K562 (cell line): ENCODE results near the gene ADARB2. TPM values are rescaled to one million over a fixed set of nuclear protein-coding genes. Genes with fewer than 3 reads are reported as not detected.

Experiments
- ATAC-seq: fragments of 200-7000 bp; cut with Tn5 transposase; 3 replicates; pipeline ENCODE4 v1.9.1; 2020; ENCODE audit warnings: moderate library complexity
- BruUV-seq: library from RNA; stranded (reverse); fragments of 400-500 nt; replicated peaks from 2 replicates; lab custom pipeline; 2021; lab: Mats Ljungman, UMichigan
- CTCF ChIA-PET: fragments of 300-600 bp; formaldehyde crosslinking; extraction: SDS; loops from one replicate; lab custom pipeline; 2021; ENCODE audit warnings: low intra/inter-chr PET ratio; lab: Yijun Ruan, JAX
- POLR2A ChIA-PET: fragments of 300-600, 350-650 bp; sonication (Branson Sonifier 250); formaldehyde crosslinking; extraction: SDS; loops from one replicate; lab custom pipeline; 2021; ENCODE audit warnings: antibody characterized with exemption, inconsistent platforms; lab: Yijun Ruan, JAX
- DNase-seq, 4 experiments: peaks; one replicate each; pipeline versions ENCODE4 v3.0.0 to v3.0.0-alpha.2; 2011 to 2018; ENCODE audit warnings: low spot score in 3 of 4, mixed read lengths in 3 of 4; ENCODE audit errors: extremely low read depth in 1 of 4
- FAIRE-seq: peaks from 2 replicates; lab custom pipeline; 2011; peaks lifted over from hg19 to GRCh38; lab: Jason Lieb, UNC
- H2AFZ ChIP-seq: 2 replicates; pipeline ENCODE4 v1.6.0; 2011; ENCODE audit warnings: low read depth, low read length, control low read depth, inconsistent platforms
- H3K27ac ChIP-seq: fragments of 200-600 bp; 3 replicates; pipeline ENCODE4 v1.8.0; 2011; ENCODE audit warnings: low read depth, mild to moderate bottlenecking, control low read depth, inconsistent platforms, low read length, moderate library complexity, mixed read lengths; ENCODE audit errors: extremely low read depth
- H3K27me3 ChIP-seq, 2 experiments: fragments of 300-600 bp in 1 of 2; 2 replicates in 1 of 2; 3 replicates in 1 of 2; pipeline versions ENCODE4 v1.6.0 to v1.8.0; 2011; ENCODE audit warnings: inconsistent platforms in 2 of 2, low read length in 2 of 2, mild to moderate bottlenecking in 1 of 2, mixed read lengths in 1 of 2, moderate library complexity in 1 of 2; ENCODE audit not compliant: control insufficient read depth in 2 of 2, insufficient read depth in 2 of 2
- H3K36me3 ChIP-seq: fragments of 300-600 bp; 3 replicates; pipeline ENCODE4 v1.8.0; 2011; ENCODE audit warnings: mild to moderate bottlenecking, low read length, inconsistent platforms; ENCODE audit not compliant: control insufficient read depth, insufficient read depth
- H3K4me1 ChIP-seq, 2 experiments: fragments of 200-600 bp in 1 of 2; replicated peaks in 1 of 2; 2 replicates in 1 of 2; 3 replicates in 1 of 2; pipeline versions ENCODE4 v1.5.1 to v1.8.0; 2011; ENCODE audit warnings: inconsistent platforms in 2 of 2, low read length in 2 of 2, mild to moderate bottlenecking in 1 of 2, mixed read lengths in 1 of 2, moderate library complexity in 1 of 2; ENCODE audit not compliant: control insufficient read depth in 2 of 2, insufficient read depth in 2 of 2
- H3K4me2 ChIP-seq: 2 replicates; pipeline ENCODE4 v1.6.1; 2011; ENCODE audit warnings: low read length, control low read depth, inconsistent platforms, mixed read lengths; ENCODE audit not compliant: insufficient read depth
- H3K4me3 ChIP-seq: fragments of 200-600 bp; sonication (generic), shearing (Covaris generic); 2 replicates; pipeline ENCODE4 v1.5.1; 2016; ENCODE audit warnings: control low read depth, inconsistent platforms
- H3K79me2 ChIP-seq: fragments of 200-600 bp; 3 replicates; pipeline ENCODE4 v1.8.0; 2011; ENCODE audit warnings: low read length, inconsistent platforms; ENCODE audit not compliant: control insufficient read depth, insufficient read depth
- H3K9ac ChIP-seq, 2 experiments: 2 replicates each; pipeline versions ENCODE4 v1.6.0 to v1.6.1; 2011; ENCODE audit warnings: low read depth in 2 of 2, low read length in 2 of 2, control low read depth in 1 of 2, inconsistent platforms in 1 of 2, mild to moderate bottlenecking in 1 of 2, mixed read lengths in 1 of 2; ENCODE audit not compliant: insufficient read depth in 1 of 2
- H3K9me1 ChIP-seq: one replicate; pipeline ENCODE4 v1.6.0; 2011; ENCODE audit warnings: inconsistent platforms, mild to moderate bottlenecking, low read length, moderate library complexity; ENCODE audit not compliant: control insufficient read depth, insufficient read depth
- H3K9me3 ChIP-seq: replicated peaks from 2 replicates; pipeline ENCODE4 v1.5.1; 2011; ENCODE audit warnings: low read depth, low read length, inconsistent platforms; ENCODE audit not compliant: control insufficient read depth, insufficient read depth
- H4K20me1 ChIP-seq: replicated peaks from 2 replicates; pipeline ENCODE4 v1.6.1; 2011; ENCODE audit warnings: low read length, inconsistent platforms, mixed read lengths; ENCODE audit not compliant: control insufficient read depth, insufficient read depth
- HEY1 ChIP-seq: fragments of 250-450 bp; sonication (Bioruptor Pico); IDR thresholded peaks from 2 replicates; pipeline ENCODE4 v1.5.0; 2020; ENCODE audit warnings: mild to moderate bottlenecking, moderate library complexity, borderline replicate concordance
- SRSF9 ChIP-seq: fragments of 200-400 bp; formaldehyde crosslinking; IDR thresholded peaks from 2 replicates; pipeline ENCODE4 v1.6.1; 2017; ENCODE audit warnings: low read depth, low read length, borderline replicate concordance
- WGBS: fragments of 100-300 bp; shearing (Covaris generic); methylation state at CpG from one replicate; pipeline ENCODE4 v1.1.6; 2016; ENCODE audit warnings: low coverage, mixed read lengths; ENCODE audit not compliant: insufficient coverage; ENCODE audit errors: missing lambda C conversion rate; 5-methylcytosine and 5-hydroxymethylcytosine counted together
- in situ Hi-C: fragments of 300-500 bp; cut with MboI; formaldehyde crosslinking; loops from 4 replicates; pipeline ENCODE4 v1.15.0; 2018; ENCODE audit warnings: inconsistent platforms, mixed read lengths
- intact Hi-C: fragments of 100-400 bp; cut with micrococcal nuclease; formaldehyde crosslinking; loops from 2 replicates; pipeline ENCODE4 v1.14.2; 2022
- polyA plus RNA-seq, 8 experiments: library from polyadenylated mRNA; depleted of rRNA in 4 of 8; stranded (reverse) in 5 of 8; unstranded in 3 of 8; fragments of >200 nt; fragmentation: Nextera tagmentation in 2 of 8; fragmentation: Illumina TruSeq in 1 of 8; extraction: Ambion mirVana in 2 of 8; extraction: Trizol in 1 of 8; gene quantifications; 2 replicates each; pipeline versions ENCODE4 v1.2.1 to v1.2.3, GENCODE V29; 2011 to 2014; ENCODE audit warnings: inconsistent platforms in 1 of 8, missing spikeins in 1 of 8
- total RNA-seq, 7 experiments: library from RNA; depleted of rRNA in 6 of 7; stranded (reverse); fragments of >200 nt in 6 of 7; fragmentation: Illumina TruSeq in 2 of 7; extraction: Trizol in 2 of 7; gene quantifications; 2 replicates each; pipeline versions ENCODE4 v1.2.1 to v1.2.3, GENCODE V29; 2011 to 2021; ENCODE audit warnings: low replicate concordance in 1 of 7
- TF ChIP-seq, protein P1 (sequence below): fragments of 450-650 bp; formaldehyde crosslinking; IDR thresholded peaks from 2 replicates; pipeline ENCODE4 v1.4.0; 2020; ENCODE audit warnings: mild to moderate bottlenecking, mixed read lengths

The ADARB2 gene
- total and polyA plus RNA-seq, 9 of the 15 experiments (the other 6 are each of a cell fraction or from before 2014, with no cell fraction given), result not detected

DNA sequence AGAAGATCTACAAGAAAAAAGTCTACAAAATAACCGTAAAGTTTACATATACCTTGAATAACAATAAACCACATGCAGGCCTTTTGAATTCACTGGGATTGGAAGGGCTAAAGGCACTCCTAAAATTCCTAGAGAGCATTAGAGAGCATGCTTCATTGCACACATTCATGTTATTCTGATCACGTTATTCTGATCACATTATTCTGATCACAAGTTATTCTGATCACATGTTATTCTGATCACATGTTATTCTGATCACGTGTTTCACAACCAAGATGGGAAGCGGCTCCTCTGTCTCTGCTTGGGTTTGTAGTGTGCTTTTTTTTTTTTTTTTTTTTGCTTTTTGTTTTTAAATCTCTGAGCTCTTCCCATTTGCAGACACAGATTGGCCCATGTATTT is 20.5 kb downstream of the ADARB2 start:
- intact Hi-C loops, result no loop called here
- H3K27me3 ChIP-seq, result peaks cover 4 to 16% of the 10 kb centered on the region in 2 experiments; a peak in 3 of 5 replicates
- FAIRE-seq (no peak), ATAC-seq (no peak), DNase-seq (no peak)
- H3K36me3 ChIP-seq, result no peaks in the 10 kb centered on the region
- H3K9me1 ChIP-seq, result peaks cover 3% of the 10 kb centered on the region
- in situ Hi-C loops, result no loop called here
- H3K79me2 ChIP-seq, result no peaks in the 10 kb centered on the region
- CTCF ChIA-PET, result no interaction called here
- H4K20me1 ChIP-seq, result no peaks in the 10 kb centered on the region
- H3K4me3 ChIP-seq, result no peak overlapping the region
- no TSS peak for BruUV-seq
- 0 out of 5 replicates have a peak, but pooled peaks cover 0 to 3% of the 10 kb centered on the region in 2 experiments for H3K4me1 ChIP-seq
- 4% methylated on average over 4 of the region's 4 CpGs for WGBS
- no peak overlapping the region for H3K9ac ChIP-seq
- TF ChIP-seq HEY1 (CRISPR knock-in tag), result no peak
- no peak for TF ChIP-seq SRSF9
- TF ChIP-seq, protein P1, sequence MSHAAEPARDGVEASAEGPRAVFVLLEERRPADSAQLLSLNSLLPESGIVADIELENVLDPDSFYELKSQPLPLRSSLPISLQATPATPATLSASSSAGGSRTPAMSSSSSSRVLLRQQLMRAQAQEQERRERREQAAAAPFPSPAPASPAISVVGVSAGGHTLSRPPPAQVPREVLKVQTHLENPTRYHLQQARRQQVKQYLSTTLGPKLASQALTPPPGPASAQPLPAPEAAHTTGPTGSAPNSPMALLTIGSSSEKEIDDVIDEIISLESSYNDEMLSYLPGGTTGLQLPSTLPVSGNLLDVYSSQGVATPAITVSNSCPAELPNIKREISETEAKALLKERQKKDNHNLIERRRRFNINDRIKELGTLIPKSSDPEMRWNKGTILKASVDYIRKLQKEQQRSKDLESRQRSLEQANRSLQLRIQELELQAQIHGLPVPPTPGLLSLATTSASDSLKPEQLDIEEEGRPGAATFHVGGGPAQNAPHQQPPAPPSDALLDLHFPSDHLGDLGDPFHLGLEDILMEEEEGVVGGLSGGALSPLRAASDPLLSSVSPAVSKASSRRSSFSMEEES (CRISPR knock-in tag), result peak; percentile 21; the same call in 1 of the 2 replicates
- TF ChIP-seq, all 486 proteins: peak for 1
- H3K9me3 ChIP-seq, result no peaks in the 10 kb centered on the region
- H2AFZ ChIP-seq, result no peak overlapping the region
- POLR2A ChIA-PET, result interaction anchor here (0.7 kb wide), 1 partner anchor 298 kb away, joined by 3 read pairs; no protein-coding TSS in a partner anchor
- no peak overlapping the region for H3K27ac ChIP-seq
- H3K4me2 ChIP-seq, result no peak overlapping the region
